Measurements from ENCODE around the gene RING1.

RING1 gene

GRCh38 chr6:33259032-33259431 lies 50.7 kb downstream of the RING1 start:
- no peak for DNase-seq (ENCODE audit: low read depth)
- no peak for TF ChIP-seq CTCF (IDR thresholded peaks at IDR 0.05; ENCODE audit: insufficient read depth, low read depth, low read length, missing control alignments)
- H3K4me3 ChIP-seq (ENCODE audit: low read depth, low read length), result no peak overlapping the region
